Vagina (tissue), 2 donors: ENCODE data around the gene LAG3. TPM values are rescaled to one million over a fixed set of nuclear protein-coding genes. Genes with fewer than 3 reads are reported as not detected.
A peak's percentile ranks its signal among the peaks of the same experiment; 100 is the strongest.

Experiments used
- DNase-seq, 2 donors: peaks; one replicate each; pipeline ENCODE4 v3.0.0-alpha.2; 2017; ENCODE audit errors: extremely low spot score in 2 of 2
- H3K27ac ChIP-seq: fragments of 200-600 bp; sonication (generic); one replicate; pipeline ENCODE4 v1.5.1; 2019
- H3K27me3 ChIP-seq: fragments of 200-600 bp; sonication (generic); one replicate; pipeline ENCODE4 v1.5.1; 2019
- H3K36me3 ChIP-seq, 2 donors: fragments of 200-600 bp; sonication (generic); one replicate each; pipeline ENCODE4 v1.5.1; 2017 to 2019
- H3K4me1 ChIP-seq: fragments of 200-600 bp; sonication (generic); one replicate; pipeline ENCODE4 v1.5.1; 2019
- H3K4me3 ChIP-seq, 2 donors: fragments of 200-600 bp; sonication (generic); 1 replicate in 1 of 2; 2 replicates in 1 of 2; pipeline ENCODE4 v1.5.1; 2016 to 2019
- H3K9me3 ChIP-seq: fragments of 200-600 bp; sonication (generic); one replicate; pipeline ENCODE4 v1.5.1; 2019
- POLR2A ChIP-seq, 2 donors: fragments of 450-650 bp; IDR thresholded peaks; one replicate each; pipeline ENCODE4 v1.6.1; 2017; ENCODE audit warnings: antibody characterized with exemption in 2 of 2, mild to moderate bottlenecking in 2 of 2, moderate library complexity in 2 of 2
- POLR2AphosphoS5 ChIP-seq, 2 donors: sonication (generic); formaldehyde crosslinking; IDR thresholded peaks; one replicate each; pipeline ENCODE4 v1.9.0; 2017; ENCODE audit warnings: antibody characterized with exemption in 2 of 2, mild to moderate bottlenecking in 2 of 2, low read depth in 1 of 2; ENCODE audit not compliant: insufficient read depth in 1 of 2
- intact Hi-C: fragments of 100-400 bp; cut with DNase I; formaldehyde crosslinking; loops from one replicate; pipeline ENCODE4 v1.15.1; 2023
- total RNA-seq: library from RNA; depleted of rRNA; stranded (reverse); fragments of >200 nt; gene quantifications from one replicate; pipeline ENCODE4 v1.2.3, GENCODE V29; 2016
- TF ChIP-seq, protein P1 (sequence below), 3 experiments: fragments of 450-650 bp in 2 of 3; fragments of 200-600 bp in 1 of 3; sonication (generic) in 1 of 3; IDR thresholded peaks; one replicate each; pipeline ENCODE4 v1.5.1; 2017 to 2019; ENCODE audit warnings: antibody characterized with exemption in 3 of 3, mild to moderate bottlenecking in 2 of 3, moderate library complexity in 2 of 3

LAG3 gene
- total RNA-seq, 1 donor from 2014 or later: 10.3 TPM

DNA sequence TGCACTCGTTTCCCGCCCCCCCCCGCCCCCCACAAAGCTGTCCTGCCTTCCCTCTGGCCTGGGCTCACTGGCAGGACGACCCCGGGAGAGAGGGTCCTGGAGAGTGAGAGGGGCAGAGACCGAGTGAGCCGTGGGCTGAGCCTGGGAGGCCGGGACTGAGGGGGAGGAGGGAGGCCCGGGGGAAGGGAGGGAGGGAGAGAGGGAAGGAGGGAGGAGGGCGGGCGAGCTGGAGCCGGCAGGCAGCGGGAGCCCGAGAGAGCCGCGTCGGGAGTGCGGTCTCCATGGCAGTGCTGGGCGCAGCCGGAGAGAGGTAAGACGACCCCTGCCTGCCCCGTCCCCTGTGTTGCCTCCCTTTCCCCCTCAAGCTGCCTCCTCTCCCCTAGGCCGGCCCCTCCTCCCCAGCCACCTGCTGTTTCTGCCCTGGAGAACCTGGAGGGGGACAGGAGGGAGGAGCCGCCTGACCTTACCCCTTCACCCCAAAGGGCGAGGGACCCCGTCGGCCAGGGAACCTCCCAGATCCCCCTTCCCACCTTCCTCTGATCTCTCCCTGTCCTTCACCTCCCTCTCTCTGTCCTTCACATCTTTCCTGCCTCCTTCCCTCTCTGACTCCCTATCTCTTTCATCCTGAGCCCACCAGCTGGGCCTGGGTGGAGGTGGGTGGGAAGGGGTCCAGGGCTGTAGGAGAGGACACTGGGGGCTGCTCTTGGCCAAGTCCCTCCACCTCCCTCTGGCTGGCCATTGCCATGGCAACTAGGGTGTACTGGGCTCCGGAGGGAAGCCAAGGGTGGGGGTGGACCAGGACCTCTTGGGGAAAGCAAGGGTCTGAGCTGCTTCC, 49.5 kb downstream of the LAG3 start, which contains the start of gene GPR162:
TSS of gene GPR162 (plus strand) at position 231 of the 835 bp plus-strand sequence. CDS start 2,078 bp downstream, outside the sequence.
- no peak for DNase-seq
- intact Hi-C loops: no loop called here
- TF ChIP-seq POLR2A (IDR thresholded peaks at IDR 0.05) (no peak), POLR2AphosphoS5 (IDR thresholded peaks at IDR 0.05; ENCODE audit: insufficient read depth in 1 of 2, low read depth in 1 of 2) (no peak)
- TF ChIP-seq, protein P1, sequence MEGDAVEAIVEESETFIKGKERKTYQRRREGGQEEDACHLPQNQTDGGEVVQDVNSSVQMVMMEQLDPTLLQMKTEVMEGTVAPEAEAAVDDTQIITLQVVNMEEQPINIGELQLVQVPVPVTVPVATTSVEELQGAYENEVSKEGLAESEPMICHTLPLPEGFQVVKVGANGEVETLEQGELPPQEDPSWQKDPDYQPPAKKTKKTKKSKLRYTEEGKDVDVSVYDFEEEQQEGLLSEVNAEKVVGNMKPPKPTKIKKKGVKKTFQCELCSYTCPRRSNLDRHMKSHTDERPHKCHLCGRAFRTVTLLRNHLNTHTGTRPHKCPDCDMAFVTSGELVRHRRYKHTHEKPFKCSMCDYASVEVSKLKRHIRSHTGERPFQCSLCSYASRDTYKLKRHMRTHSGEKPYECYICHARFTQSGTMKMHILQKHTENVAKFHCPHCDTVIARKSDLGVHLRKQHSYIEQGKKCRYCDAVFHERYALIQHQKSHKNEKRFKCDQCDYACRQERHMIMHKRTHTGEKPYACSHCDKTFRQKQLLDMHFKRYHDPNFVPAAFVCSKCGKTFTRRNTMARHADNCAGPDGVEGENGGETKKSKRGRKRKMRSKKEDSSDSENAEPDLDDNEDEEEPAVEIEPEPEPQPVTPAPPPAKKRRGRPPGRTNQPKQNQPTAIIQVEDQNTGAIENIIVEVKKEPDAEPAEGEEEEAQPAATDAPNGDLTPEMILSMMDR (IDR thresholded peaks at IDR 0.05): no peak
- H3K4me1 ChIP-seq: peaks cover 35% of the 10 kb centered on the region
- no peaks in the 10 kb centered on the region for H3K27me3 ChIP-seq
- H3K9me3 ChIP-seq: no peaks in the 10 kb centered on the region
- H3K27ac ChIP-seq: peak within 1 kb of the TSS; percentile 28
- peak within 1 kb of the TSS; percentile 36 to 43 for H3K4me3 ChIP-seq
- H3K36me3 ChIP-seq: no peaks in the 10 kb centered on the region

DNA sequence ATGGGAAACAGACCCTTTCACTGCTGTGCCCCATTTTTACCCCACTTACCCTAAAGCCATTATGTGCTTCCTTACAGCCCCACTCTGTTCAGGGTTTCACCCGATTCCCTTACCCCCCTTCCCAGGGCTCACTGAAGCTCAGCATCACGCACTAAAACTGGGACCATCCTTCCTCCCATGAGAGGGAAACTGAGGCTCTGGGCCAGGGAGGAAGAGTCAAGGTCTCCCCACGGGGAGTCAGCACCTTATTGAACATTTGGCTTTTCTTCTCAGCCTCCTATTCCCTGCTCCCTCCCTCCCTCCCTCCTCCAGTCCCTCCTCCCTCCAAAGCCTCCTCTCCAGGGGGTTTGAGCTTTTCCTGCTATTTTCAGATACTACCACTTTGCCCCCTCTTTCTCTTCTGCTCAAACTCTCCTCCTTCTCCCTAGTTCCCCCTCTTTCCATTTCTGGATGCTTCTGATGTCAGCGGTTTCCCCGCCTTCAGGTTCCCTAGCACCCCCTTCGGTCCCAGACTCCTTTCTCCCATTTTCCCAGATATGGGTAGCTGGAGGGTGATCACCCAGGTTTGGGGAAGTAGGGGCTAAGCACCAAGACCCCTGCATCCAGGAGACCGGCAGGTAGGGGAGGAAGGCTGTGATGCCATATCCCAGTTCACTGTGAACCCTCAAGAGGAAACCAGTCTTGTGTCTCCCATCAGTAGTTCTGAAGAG, 50.3 kb downstream of the LAG3 start:
- Histone ChIP-seq H3K36me3 (no peaks in the 10 kb centered on the region), H3K27me3 (no peaks in the 10 kb centered on the region), H3K9me3 (no peaks in the 10 kb centered on the region), H3K4me1 (peaks cover 43% of the 10 kb centered on the region), H3K27ac (no peak overlapping the region), H3K4me3 (peak overlapping the region in 1 of 2 donors; percentile 36)
- TF ChIP-seq POLR2AphosphoS5 (IDR thresholded peaks at IDR 0.05; ENCODE audit: insufficient read depth in 1 of 2, low read depth in 1 of 2) (no peak), POLR2A (IDR thresholded peaks at IDR 0.05) (no peak)
- TF ChIP-seq, protein P1 (IDR thresholded peaks at IDR 0.05): no peak
- intact Hi-C loops: no loop called here
- no peak for DNase-seq

DNA sequence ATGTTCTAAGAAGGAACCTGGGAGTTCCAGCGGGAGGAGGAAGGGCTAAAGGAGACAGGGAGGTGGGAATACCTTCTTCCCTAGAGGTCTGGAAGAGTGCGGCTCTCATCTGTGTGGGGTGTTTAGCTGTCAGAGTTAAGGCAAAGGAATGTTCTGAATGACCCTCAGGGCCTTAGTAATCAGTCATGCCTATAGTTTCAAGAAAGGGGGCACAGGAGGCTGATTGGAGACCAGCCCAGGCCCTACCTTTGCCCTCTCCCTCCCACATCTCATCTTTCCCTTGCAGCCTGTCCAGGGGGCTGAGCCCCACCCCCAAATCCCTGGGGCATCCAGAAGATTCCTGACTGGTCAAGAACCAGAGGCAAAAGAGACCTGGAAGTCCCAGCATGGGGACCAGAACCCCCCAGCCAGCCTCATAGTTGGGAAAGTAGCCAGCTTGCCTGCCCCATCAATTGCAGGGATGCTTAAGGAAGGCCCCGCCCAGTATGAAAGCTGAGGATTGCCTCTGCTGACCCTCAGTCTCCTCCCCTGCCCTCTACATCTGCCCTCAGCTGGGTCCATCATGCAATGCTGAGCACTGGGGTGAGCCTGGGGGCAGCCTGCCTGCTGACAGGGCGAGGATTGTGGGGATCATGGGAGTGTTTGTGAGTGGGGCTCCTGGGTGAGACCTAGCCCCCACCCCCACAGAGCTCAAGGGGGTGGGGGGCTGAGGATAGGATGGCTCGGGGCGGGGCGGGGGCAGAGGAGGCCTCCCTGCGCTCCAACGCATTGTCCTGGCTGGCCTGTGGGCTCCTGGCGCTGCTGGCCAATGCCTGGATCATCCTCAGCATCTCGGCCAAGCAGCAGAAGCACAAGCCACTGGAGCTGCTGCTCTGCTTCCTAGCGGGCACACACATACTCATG, 51.1 kb downstream of the LAG3 start:
- Histone ChIP-seq H3K4me1 (peaks cover 48% of the 10 kb centered on the region), H3K4me3 (no peak overlapping the region), H3K27ac (no peak overlapping the region), H3K36me3 (no peaks in the 10 kb centered on the region), H3K27me3 (no peaks in the 10 kb centered on the region), H3K9me3 (no peaks in the 10 kb centered on the region)
- intact Hi-C loops: no loop called here
- TF ChIP-seq POLR2AphosphoS5 (IDR thresholded peaks at IDR 0.05; ENCODE audit: insufficient read depth in 1 of 2, low read depth in 1 of 2) (no peak), POLR2A (IDR thresholded peaks at IDR 0.05) (no peak)
- TF ChIP-seq, protein P1 (IDR thresholded peaks at IDR 0.05): no peak
- no peak for DNase-seq

DNA sequence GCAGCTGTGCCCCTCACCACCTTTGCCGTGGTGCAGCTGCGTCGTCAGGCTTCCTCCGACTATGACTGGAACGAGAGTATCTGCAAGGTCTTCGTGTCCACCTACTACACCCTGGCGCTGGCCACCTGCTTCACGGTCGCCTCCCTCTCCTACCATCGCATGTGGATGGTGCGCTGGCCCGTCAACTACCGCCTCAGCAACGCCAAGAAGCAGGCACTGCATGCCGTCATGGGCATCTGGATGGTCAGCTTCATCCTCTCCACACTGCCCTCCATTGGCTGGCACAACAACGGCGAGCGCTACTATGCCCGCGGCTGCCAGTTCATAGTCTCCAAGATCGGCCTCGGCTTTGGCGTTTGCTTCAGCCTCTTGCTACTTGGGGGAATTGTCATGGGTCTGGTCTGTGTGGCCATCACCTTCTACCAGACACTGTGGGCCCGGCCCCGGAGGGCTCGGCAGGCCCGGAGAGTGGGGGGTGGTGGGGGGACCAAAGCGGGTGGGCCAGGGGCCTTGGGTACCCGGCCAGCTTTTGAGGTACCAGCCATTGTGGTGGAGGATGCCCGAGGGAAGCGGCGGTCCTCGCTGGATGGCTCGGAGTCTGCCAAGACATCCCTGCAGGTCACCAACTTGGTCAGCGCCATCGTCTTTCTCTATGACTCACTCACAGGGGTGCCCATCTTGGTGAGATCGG, 51.9 kb downstream of the LAG3 start:
- Histone ChIP-seq H3K36me3 (no peaks in the 10 kb centered on the region), H3K9me3 (no peaks in the 10 kb centered on the region), H3K4me1 (peaks cover 52% of the 10 kb centered on the region), H3K27me3 (no peaks in the 10 kb centered on the region), H3K27ac (no peak overlapping the region), H3K4me3 (no peak overlapping the region)
- DNase-seq: no peak
- intact Hi-C loops: no loop called here
- TF ChIP-seq POLR2A (IDR thresholded peaks at IDR 0.05): no peak
